Omental fat pad (tissue), 4 donors: ENCODE measurements around the gene XIRP2. TPM values are rescaled to one million over a fixed set of nuclear protein-coding genes. Genes with fewer than 3 reads are reported as not detected.

Source experiments
- ATAC-seq: fragments of 150-250 bp; one replicate; pipeline ENCODE4 v1.9.1; 2016; ENCODE audit warnings: mild to moderate bottlenecking, moderate library complexity; ENCODE audit not compliant: low FRiP score
- DNase-seq: peaks from one replicate; pipeline ENCODE4 v3.0.0-alpha.2; 2019; ENCODE audit warnings: low spot score
- CTCF ChIP-seq, 3 donors: fragments of 450-650 bp; IDR thresholded peaks; one replicate each; pipeline ENCODE4 v1.5.1; 2016 to 2017; ENCODE audit warnings: antibody characterized with exemption in 3 of 3, mild to moderate bottlenecking in 3 of 3, moderate library complexity in 2 of 3
- total RNA-seq, 4 donors: library from RNA; depleted of rRNA; stranded (reverse); fragments of >200 nt; gene quantifications; one replicate each; pipeline ENCODE4 v1.1.0, GENCODE V29; 2016

Gene XIRP2
- total RNA-seq, 4 donors from 2014 or later = not detected

- no peak for TF ChIP-seq CTCF (IDR thresholded peaks at IDR 0.05)
- ATAC-seq = no peak
- no peak for DNase-seq
Observed at GRCh38 chr2:166924967-166925366, 36.7 kb downstream of the XIRP2 start.

- ATAC-seq (no peak), DNase-seq (no peak)
- no peak for TF ChIP-seq CTCF (IDR thresholded peaks at IDR 0.05)
Observed at GRCh38 chr2:166926657-166927056, 38.4 kb downstream of the XIRP2 start.

- TF ChIP-seq CTCF (IDR thresholded peaks at IDR 0.05) = no peak
- ATAC-seq (no peak), DNase-seq (no peak)
Observed at GRCh38 chr2:166932032-166932431, 43.8 kb downstream of the XIRP2 start.

- DNase-seq (no peak), ATAC-seq (no peak)
- no peak for TF ChIP-seq CTCF (IDR thresholded peaks at IDR 0.05)
Observed at GRCh38 chr2:166934817-166935216, 46.5 kb downstream of the XIRP2 start.

GRCh38 chr2:166942377-166942776 lies 54.1 kb downstream of the XIRP2 start:
- ATAC-seq (no peak), DNase-seq (no peak)
- TF ChIP-seq CTCF (IDR thresholded peaks at IDR 0.05) = no peak

GRCh38 chr2:166944909-166945308 lies 56.6 kb downstream of the XIRP2 start:
- ATAC-seq (no peak), DNase-seq (no peak)
- TF ChIP-seq CTCF (IDR thresholded peaks at IDR 0.05) = no peak

- TF ChIP-seq CTCF (IDR thresholded peaks at IDR 0.05) = no peak
- ATAC-seq (no peak), DNase-seq (no peak)
Observed at GRCh38 chr2:166957686-166958085, 69.4 kb downstream of the XIRP2 start.
